ENCODE results near the gene CFAP77.

CFAP77 gene

DNA sequence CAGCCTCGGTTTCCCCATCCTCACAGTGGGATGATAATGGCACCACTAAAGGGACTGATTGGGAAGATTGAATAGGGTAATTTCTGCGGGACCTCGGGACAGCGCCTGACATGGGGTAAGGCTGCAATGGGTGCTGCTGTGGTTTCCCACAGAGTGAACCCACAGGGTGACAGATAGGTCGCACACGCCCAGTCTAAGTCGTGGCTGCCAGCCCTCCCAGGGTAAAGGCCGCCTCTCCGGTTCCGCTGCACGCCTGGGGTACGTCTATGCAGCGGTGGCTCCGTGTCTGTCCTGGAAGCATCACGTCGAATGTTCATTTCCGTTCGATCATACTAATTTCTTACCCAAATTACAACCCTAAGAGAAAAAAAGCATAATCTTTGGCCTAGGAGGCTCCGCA is 631 bp downstream of the CFAP77 start:
- DNase-seq: no peak

- peak; percentile 85 for DNase-seq
Measured at GRCh38 chr9:132411091-132411508, 1.1 kb downstream of the CFAP77 start.

DNA sequence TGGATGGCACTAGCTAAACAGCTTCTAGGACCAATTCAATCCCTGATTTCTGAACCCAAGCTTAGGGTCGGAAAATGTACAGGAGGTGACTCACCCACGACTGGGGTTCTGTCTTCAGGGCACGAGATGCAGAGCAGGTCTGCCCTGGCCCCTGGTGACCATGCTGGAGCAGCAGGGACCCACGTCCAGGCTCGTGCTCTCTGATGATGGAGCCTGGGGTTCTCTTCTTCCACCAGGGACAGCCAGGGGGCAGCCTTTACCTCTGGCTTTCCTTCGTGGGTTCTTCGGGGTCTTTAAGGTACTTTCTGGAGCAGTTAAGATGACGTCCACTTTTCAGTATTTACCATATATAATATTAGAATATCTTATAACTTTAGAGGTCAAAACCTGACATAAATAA is 2.1 kb downstream of the CFAP77 start:
- peak; percentile 64 for DNase-seq

DNA sequence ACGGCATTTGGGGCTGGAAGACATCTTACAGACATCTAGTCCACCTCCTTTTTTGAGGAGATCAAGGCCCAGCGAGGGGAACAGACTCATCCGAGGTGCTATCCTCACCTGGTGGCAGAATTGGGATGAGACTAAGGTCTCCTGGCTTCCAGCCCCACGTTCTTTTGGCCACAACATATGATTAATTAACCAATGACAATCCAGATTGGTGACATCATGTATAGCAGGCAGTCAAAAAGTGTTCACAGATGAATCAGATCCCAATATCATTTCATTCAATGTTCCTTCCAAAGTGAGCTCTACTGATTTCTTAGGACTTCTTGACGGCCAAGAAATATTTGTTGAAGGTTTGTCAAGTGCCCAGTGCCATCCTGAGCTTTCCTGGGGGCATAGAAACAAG is 3.9 kb downstream of the CFAP77 start:
- no peak for DNase-seq

DNA sequence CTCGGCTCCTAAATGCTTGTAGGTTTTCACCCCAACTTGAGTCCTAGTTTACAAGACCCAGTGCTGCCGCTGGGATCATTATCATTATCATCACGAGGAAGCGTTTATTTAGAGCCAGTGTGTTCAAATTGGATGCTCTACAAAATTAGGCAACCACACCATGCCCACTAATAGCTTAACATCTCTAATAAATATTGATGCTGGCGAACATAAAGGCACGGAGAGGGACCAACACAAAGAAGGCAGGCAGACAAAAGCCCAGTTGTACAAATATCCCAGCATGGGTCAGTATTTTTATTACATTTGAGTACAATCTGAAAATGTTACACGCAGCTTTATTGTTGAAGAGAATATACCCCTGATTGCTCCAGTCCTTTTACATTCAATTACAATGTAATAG is 4.7 kb downstream of the CFAP77 start:
- DNase-seq: no peak

GRCh38 chr9:132415181-132415580 is 5.2 kb downstream of the CFAP77 start:
- no peak for DNase-seq

- DNase-seq: no peak
Measured at GRCh38 chr9:132418726-132419363, 8.8 kb downstream of the CFAP77 start.

GRCh38 chr9:132422574-132422973 is 12.6 kb downstream of the CFAP77 start:
- no peak for DNase-seq

DNA sequence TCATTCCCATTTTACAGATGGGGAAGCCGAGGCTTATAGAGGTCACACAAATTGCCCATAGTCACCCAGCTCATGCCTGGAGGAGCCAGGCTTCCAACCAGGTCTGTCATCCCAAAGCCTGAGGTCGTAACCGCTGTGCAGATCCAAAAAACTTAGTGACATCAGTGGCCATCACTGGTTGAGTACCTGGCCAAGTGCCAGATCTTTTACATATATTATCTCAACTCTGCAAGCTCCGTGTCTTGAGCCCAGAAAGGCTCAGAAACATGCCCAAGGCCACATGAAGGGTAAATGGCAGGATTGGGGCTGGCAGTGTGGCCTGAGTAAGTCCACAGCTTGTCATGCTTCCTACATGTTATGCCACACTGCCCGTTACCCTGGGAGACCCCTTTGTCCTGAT is 13.5 kb downstream of the CFAP77 start:
- no peak for DNase-seq

GRCh38 chr9:132424857-132425674 is 15.1 kb downstream of the CFAP77 start:
- DNase-seq: no peak

DNA sequence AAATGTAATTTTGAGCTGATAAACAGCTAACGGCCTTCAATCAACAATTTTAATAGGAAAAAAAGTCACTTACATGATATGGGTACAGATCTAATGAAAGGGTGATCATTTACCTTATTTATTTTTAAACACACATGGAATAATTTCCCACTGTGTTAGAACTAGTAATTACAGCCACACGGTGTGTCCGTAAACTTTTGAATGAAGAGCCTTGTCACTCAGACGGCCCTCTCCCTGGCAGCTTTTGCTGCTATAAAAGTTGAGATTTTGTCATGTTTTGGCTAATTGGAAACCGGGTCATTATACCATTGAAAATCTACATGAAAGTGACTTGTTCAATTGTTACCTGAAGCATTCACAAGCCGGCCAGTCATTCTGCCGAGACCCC is 15.7 kb downstream of the CFAP77 start:
- no peak for DNase-seq

- no peak for DNase-seq
Measured at GRCh38 chr9:132426639-132427414, 16.8 kb downstream of the CFAP77 start.

GRCh38 chr9:132430998-132431397 is 21.0 kb downstream of the CFAP77 start:
- no peak for DNase-seq

DNA sequence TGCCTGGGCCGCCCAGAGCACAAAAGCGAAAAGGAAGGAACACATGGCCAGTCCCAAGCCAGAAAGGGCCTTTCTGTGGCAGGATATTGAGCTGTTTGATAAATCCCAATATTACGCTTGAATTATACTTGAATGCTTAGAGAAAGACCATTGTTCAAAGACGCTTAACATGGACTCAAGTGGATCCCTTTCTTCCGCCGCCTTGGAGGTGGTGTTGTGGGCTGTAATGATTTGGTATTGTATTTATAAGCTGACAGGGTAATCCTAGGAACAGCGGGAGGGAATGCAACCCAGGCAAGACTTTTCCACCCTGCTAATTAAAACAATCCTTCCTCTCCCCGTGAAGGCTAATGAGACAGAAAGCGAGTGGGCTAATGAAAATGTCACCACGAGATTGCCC is 24.9 kb downstream of the CFAP77 start:
- no peak for DNase-seq

- DNase-seq: no peak
Measured at GRCh38 chr9:132439153-132439552, 29.1 kb downstream of the CFAP77 start.

- no peak for DNase-seq
Measured at GRCh38 chr9:132440735-132441134, 30.7 kb downstream of the CFAP77 start.

GRCh38 chr9:132441404-132441803 is 31.4 kb downstream of the CFAP77 start:
- no peak for DNase-seq

- DNase-seq: no peak
Measured at GRCh38 chr9:132443951-132444607, 34.1 kb downstream of the CFAP77 start.

DNA sequence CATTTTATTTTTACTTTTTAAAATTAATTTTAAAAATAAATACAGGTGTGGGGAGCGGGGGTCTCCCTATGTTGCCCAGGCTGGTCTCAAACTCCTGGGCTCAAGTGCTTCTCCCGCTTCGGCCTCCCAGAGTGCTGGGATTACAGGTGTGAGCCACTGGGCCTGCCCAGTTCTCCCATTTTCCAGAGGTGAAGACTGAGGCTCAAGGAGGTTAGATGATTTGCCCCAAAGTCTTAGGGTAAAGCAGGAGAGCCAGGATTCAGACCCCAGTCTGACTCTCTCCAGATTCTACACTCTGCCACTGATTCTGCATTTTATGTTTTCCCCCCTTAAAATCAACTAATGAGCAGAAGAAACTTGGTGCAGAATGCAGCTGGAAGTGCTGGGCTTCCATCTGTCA is 36.9 kb downstream of the CFAP77 start:
- no peak for DNase-seq

DNA sequence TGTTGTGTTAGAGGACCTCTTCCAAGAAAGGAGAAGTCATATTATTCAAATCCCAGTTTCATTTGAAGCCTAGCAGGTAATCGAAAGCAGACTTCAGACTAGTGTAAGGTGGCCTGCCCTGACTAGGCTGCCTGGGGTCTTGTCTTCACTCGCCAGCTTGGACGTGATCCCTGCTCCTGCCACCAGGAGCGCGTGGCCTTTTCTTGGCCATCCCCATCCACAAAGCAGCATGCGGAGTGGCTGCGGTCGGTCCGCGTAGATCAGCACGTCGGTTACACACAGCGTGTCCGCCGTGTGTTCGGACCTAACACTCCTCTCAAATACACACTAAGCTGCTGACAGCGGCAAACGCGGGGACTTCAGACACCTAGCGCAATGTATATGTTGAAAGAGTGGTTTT is 37.3 kb downstream of the CFAP77 start:
- DNase-seq: no peak

GRCh38 chr9:132447902-132448301 is 37.9 kb downstream of the CFAP77 start:
- DNase-seq: no peak

GRCh38 chr9:132451276-132451675 is 41.3 kb downstream of the CFAP77 start:
- DNase-seq: no peak

GRCh38 chr9:132456241-132456640 is 46.2 kb downstream of the CFAP77 start:
- no peak for DNase-seq

Measured in activated CD8-positive, alpha-beta memory T cell treated with anti-CD3 and anti-CD28 coated beads, Interleukin-2, amount 50 U/mL, for 48 hours (primary cell).